NCI-H82 treated with DMSO at 0.1 percent for 48 hours (cell line): ENCODE data around the gene RNLS.

Experiments
- DNase-seq: peaks from one replicate; lab custom pipeline; 2025; ENCODE audit not compliant: unreplicated experiment; lab: John Stamatoyannopoulos, UW

RNLS gene

DNA sequence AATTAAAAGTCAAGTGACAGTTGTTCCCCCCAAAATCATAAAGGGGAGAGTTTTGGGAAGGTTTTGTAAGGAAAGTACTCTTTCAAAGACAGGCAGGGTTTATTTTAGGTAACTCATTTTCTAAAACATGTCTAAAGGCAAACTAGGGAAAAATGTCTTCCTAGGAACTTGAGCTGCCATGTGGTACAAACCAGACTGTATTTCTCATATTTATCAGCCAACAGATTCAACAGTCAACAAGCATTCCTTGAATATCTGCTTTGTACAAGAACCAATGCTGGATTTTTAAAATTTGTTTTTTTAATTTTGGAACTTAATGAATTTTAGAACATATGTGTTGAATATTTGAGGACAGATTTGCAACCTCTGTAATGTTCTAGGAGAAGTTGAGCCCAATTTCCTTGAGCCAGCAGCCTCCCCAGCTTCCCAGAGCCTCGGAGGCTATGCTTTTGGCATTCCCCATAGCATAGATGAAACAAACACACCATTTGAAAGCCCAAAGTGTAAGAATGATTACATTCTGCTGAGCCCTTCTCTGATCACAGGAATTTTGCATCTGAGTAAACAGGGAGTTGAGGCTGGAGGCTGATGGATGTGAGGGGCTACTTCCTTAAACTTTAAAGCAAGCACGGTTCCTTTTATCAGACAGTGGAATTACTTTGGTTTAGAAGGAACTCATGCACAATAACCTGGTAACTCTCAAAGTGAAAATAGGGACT lies 345.1 kb downstream of the RNLS start:
- no peak for DNase-seq

DNA sequence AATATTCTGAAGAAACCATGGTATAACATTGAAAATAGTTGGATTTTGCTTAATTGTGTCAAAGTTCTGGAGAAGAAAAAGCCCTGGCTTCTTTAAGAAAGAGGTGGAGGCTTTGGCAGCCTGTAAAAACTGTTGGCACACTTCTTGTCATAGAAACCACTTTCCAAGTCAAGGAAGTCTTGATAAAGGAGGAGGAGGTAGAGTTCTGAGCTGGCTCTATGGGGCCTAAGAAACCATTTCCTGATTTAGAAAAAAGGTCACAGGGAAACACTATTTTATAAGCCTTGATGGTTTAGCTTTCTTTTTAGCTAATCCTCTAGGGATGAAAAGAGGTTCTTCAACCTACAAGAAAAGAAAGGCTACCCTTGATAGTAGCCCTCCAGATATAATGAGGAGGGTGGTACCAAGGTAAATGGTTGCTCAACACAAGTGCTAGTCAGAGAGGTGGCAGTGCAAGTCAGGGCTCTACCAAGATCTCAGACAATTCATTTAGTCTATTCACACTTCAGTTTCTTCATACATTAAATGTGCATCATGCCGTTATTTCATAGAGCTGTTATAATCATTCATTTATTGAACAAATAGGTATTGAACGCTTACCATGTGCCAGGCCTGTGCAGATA lies 346.9 kb downstream of the RNLS start:
- DNase-seq = no peak

DNA sequence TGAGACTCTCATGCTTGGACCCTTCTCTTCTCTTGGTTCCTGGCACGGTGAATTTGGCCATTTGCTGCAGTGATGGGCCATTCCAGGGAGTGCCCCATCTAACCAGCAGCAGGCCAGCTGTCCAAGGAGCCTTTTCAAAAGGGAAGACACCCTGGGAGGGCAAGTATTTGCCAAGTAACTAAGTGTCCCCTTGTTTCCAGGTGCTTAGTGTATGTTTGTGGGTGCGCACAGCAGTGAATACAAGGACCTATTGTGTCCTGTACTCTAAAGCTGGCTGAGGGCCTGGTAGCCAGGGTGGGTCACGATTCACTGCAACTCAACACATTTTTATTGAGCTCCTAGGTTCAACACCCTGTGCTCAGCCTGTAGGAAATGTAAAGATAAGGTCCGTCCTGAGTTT lies 348.8 kb downstream of the RNLS start:
- no peak for DNase-seq

DNA sequence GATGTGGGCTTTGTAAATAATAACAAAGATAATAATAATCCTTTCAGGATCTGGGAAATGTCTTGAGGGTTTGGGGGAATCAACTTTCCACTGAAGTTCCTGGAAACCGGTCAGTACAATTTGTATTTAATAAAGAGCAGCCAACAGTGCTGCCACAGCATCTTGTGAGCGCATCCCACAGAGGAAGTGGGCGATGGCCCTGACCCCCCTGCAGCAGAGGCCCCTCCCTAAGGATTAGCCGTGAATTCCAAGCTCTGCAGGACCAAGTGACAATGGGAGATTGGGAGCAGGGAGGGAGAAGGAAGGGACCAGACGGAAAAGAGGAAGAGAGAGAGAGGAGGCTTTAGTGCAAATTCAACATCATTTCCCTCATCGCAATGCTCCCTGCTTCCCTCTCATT lies 349.2 kb downstream of the RNLS start:
- no peak for DNase-seq

DNA sequence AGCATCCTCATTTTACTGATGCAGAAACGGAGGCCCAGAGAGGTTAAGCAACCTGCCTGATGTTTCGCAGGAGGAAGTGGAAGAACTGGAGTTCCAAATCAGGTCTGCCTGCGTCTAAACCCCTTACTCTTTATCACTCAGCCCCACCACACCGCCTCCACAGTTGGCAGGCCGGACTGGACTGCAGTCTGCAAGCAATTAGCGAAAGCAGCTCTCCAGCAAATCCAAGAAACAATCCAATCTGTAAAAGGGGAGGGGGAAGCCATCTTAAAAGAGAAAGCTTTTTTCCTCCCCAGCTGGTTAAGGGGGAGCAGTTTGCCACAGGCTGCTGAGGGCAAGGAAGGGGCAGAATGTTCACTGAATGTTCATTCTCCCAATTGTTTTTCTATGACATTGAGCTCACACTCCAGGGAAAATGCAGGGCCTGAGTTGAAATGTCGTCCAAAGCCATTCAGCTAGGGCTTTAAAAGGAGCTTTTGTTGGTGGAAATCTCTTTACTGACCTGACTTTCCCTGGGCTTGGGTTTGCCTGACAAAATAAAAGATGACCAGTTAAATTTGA lies 350.1 kb downstream of the RNLS start:
- no peak for DNase-seq

DNA sequence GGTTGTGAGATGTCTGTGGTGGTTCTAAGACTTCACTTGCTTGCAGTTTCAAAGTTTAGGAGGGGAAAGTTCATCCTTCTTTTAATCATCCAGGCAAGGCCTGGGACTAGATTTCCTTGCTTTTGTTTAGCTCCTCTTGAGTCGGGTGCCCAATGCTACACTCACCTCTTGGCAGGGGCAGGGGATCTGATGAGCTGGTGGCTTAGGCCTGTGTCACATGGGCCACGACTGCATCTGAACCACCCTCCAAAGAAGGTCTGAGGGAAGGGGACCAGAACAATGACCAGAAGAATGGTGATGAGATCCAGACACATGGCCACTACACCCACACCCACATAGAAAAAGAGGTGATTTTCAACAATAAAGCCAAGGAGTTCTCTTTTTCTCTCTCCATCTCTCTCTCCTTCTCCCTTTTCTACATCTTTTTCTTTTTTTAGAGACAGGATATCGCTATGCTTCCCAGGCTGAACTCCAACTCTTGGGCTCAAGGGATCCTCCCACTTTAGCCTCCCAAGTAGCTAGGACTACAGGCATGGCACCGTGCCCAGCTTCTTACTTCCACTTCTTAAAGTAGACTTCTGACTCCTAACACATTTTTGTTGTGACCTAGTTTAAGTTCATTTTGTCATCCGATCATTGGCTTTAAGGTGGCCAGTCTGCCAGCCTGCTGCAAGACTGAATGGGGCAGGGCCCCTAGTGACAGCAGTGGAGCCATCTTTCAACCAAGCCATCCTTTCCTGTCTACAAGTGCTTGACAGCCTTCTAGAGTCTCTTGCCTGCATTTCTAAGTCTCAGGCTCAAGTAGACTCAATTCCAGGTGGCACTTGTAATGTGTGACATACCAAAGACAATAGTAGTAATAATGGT lies 350.9 kb downstream of the RNLS start:
- DNase-seq = no peak

DNA sequence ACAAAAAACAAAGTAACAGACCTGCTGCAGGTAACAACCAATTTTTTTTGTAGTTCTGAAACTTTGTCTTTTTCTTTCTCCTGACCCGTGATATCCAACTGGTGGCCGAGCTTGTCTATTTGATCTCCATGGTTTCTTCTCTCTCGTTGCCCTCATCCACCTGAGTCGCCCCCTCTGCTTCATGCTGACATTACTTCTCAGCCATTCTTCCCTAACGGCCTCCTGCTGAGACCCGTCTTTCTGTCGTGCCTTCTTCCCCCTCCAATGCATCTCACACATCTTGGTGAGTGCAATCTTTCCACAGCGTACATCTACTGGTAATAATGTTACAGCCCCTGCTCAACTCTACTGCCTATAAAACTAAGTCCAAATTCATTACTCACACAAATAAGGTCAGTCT lies 352.9 kb downstream of the RNLS start:
- DNase-seq = no peak

DNA sequence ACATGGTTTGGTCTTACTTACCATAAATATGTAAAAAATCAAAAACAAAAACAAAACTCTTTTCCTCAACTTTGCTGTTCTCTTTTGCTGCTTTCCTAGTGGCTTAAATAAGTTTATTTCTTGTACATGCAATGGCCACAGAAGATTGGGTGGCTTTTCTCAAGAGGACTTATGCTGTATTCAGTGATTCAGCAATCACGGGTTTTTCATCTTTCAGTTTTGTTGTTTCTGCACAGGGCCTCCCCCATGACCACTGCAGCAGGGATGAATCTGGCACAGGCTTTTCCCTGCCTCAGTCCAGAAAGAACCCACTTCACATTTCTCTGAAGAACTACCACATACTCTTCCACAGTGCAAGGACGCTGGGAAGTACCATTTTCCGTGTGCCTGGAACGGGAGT lies 355.0 kb downstream of the RNLS start:
- no peak for DNase-seq

DNA sequence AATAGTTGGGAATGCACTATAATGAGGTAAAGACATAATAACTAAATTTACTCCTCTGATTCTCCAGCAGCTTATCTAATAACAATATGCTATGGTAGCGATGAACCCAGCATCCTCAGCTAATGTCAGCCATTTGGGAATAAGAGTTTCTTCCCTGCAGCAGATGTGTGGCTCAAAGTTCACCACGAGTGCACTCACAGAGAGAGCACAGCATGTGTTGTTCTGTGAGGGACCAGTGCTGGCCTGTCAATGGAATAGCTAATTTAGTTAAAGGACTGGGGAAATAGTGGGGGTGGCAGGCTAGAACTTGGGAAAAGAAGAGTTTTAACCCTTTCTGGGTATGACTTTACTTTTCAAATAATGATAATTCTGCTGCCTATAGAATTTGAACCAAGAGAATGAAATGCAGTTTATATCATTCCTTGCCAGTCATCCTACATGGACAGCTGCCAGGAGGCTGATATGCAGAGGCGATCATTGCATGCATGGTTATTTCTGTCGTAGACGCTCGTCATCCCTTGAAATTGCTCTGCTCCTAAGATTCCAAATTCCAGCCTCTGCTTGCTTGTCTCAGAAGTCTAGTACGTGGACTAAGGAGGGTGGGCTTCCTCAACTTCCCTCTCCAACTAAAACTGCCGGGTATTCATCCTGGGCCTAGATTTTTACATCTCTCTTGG lies 355.6 kb downstream of the RNLS start:
- no peak for DNase-seq

DNA sequence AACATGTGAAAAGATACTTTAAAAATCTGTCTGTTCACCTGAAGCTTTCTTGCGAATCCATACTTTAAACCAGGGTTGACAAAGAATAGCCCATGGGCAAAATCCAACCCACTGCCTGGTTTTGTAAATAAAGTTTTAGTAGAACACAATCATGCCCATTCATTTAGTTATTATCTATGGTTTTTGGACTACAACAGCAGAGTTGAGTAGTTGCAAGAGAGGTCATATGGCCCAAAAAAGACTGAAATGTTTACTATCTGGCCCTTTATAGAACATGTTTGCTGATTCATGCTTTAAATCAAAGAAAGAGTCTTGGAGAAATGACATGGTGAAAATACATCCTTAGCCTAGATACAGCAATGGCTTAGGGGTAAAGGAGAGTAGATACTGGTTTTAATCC lies 356.2 kb downstream of the RNLS start:
- no peak for DNase-seq

DNA sequence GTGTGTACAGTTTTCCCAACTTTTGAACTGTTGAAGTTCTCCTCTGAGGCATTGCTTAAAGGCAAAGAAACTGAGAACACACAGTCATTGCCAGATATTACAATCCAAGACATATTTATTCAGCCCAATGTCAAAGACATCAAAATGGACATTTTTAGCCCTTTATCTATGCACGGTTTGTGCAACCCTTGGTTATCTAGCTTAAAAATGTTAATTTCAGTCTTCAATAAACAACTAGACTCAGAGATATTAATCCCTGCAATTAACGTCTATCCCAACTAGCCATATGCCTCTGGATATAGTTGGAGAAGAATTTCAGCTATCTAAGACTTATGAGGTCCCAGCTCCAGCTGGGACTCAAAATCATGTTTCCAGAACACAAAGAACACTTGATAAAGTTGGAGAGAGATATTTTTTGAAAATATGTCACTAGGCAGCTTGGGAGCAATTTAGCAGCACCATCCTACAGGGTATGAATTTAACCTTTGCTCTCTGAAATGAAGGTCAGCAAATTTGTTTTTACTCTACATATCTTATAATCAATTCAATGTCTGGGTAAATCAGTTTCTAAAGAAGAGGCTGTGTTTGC lies 357.0 kb downstream of the RNLS start:
- no peak for DNase-seq
